PC-3 (cell line): ENCODE results near the gene UBE4B. TPM values are rescaled to one million over a fixed set of nuclear protein-coding genes. Genes with fewer than 3 reads are reported as not detected.

ENCODE experiments used
- ATAC-seq: fragments of 200-7000 bp; cut with Tn5 transposase; 2 replicates; pipeline ENCODE4 v1.9.1; 2020; ENCODE audit warnings: mild to moderate bottlenecking, moderate library complexity
- Bru-seq: library from RNA; stranded (reverse); fragments of 400-500 nt; gene quantifications from one replicate; lab custom pipeline; 2021; lab: Mats Ljungman, UMichigan
- BruChase-seq, 2 experiments: library from RNA; stranded (reverse); fragments of 400-500 nt; gene quantifications; one replicate each; lab custom pipeline; 2021; lab: Mats Ljungman, UMichigan
- BruUV-seq: library from RNA; stranded (reverse); fragments of 400-500 nt; replicated peaks from 2 replicates; lab custom pipeline; 2021; lab: Mats Ljungman, UMichigan
- CTCF ChIA-PET: fragments of 300-600 bp; sonication (Branson Sonifier 250); formaldehyde crosslinking; loops from one replicate; lab custom pipeline; 2022; ENCODE audit warnings: antibody characterized with exemption; lab: Charles Lee
- POLR2A ChIA-PET: fragments of 300-600 bp; sonication (Branson Sonifier 250); formaldehyde crosslinking; loops from one replicate; lab custom pipeline; 2022; ENCODE audit warnings: antibody characterized with exemption; ENCODE audit not compliant: unreplicated experiment; lab: Charles Lee
- DNase-seq: peaks from one replicate; pipeline ENCODE4 v3.0.0-alpha.2; 2015
- H2AFZ ChIP-seq: fragments of 300-600 bp; sonication (generic); 2 replicates; pipeline ENCODE4 v1.6.0; 2016; ENCODE audit warnings: antibody characterized with exemption, low read length
- H3F3A ChIP-seq: fragments of 300-600 bp; sonication (generic); one replicate; pipeline ENCODE4 v1.6.0; 2017; ENCODE audit warnings: antibody characterized with exemption, low read length, control low read depth, mild to moderate bottlenecking; ENCODE audit not compliant: unreplicated experiment
- H3K27ac ChIP-seq: fragments of 300-600 bp; sonication (generic); 2 replicates; pipeline ENCODE4 v1.5.1; 2016; ENCODE audit warnings: mild to moderate bottlenecking, low read length
- H3K27me3 ChIP-seq: fragments of 300-600 bp; sonication (generic); 2 replicates; pipeline ENCODE4 v1.6.1; 2016; ENCODE audit warnings: low read length, mixed read lengths
- H3K36me3 ChIP-seq: fragments of 300-600 bp; sonication (generic); 2 replicates; pipeline ENCODE4 v1.6.1; 2016; ENCODE audit warnings: low read depth, mixed run types, low read length, mixed read lengths
- H3K4me1 ChIP-seq: fragments of 300-600 bp; sonication (generic); 2 replicates; pipeline ENCODE4 v1.5.1; 2016; ENCODE audit warnings: low read length; ENCODE audit not compliant: insufficient read depth
- H3K4me2 ChIP-seq: fragments of 300-600 bp; sonication (generic); 2 replicates; pipeline ENCODE4 v1.6.0; 2016; ENCODE audit warnings: low read length
- H3K4me3 ChIP-seq: fragments of 300-600 bp; sonication (generic); 2 replicates; pipeline ENCODE4 v1.5.1; 2016; ENCODE audit warnings: mild to moderate bottlenecking, low read length, mixed read lengths
- H3K79me2 ChIP-seq: fragments of 300-600 bp; sonication (generic); 2 replicates; pipeline ENCODE4 v1.6.1; 2017; ENCODE audit warnings: low read length, mixed read lengths
- H3K9ac ChIP-seq: fragments of 300-600 bp; sonication (generic); 2 replicates; pipeline ENCODE4 v1.6.0; 2016; ENCODE audit warnings: mild to moderate bottlenecking, low read length
- H3K9me2 ChIP-seq: fragments of 300-600 bp; sonication (generic); replicated peaks from 2 replicates; pipeline ENCODE4 v1.6.1; 2016; ENCODE audit warnings: mixed run types, low read length, mixed read lengths
- H3K9me3 ChIP-seq: fragments of 300-600 bp; sonication (generic); 2 replicates; pipeline ENCODE4 v1.6.1; 2016; ENCODE audit warnings: low read length, mixed read lengths
- H4K20me1 ChIP-seq: fragments of 300-600 bp; sonication (generic); 2 replicates; pipeline ENCODE4 v1.6.1; 2016; ENCODE audit warnings: low read length, mixed read lengths
- CTCF ChIP-seq: fragments of 300-600 bp; sonication (generic); conservative IDR thresholded peaks from 2 replicates; pipeline ENCODE4 v1.5.1; 2017; ENCODE audit warnings: antibody characterized with exemption, low read depth, mild to moderate bottlenecking, low read length
- EZH2 ChIP-seq: fragments of 300-600 bp; sonication (generic); IDR thresholded peaks from one replicate; pipeline ENCODE4 v1.6.1; 2017; ENCODE audit warnings: antibody characterized with exemption, mild to moderate bottlenecking, low read length; ENCODE audit not compliant: unreplicated experiment
- EZH2phosphoT487 ChIP-seq: fragments of 300-600 bp; sonication (generic); IDR thresholded peaks from 2 replicates; pipeline ENCODE4 v1.6.1; 2018; ENCODE audit warnings: mild to moderate bottlenecking, antibody characterized with exemption, low read length, borderline replicate concordance
- intact Hi-C: fragments of 100-400 bp; cut with micrococcal nuclease; formaldehyde crosslinking; loops from 2 replicates; pipeline ENCODE4 v1.9.0; 2023
- long read RNA-seq: library from polyadenylated mRNA; unstranded; transcript quantifications from one replicate; pipeline ENCODE4 v2.0.0, GENCODE V29; 2021; ENCODE audit not compliant: unreplicated experiment
- total RNA-seq: library from RNA; depleted of rRNA; stranded (reverse); fragments of >200 nt; gene quantifications from 2 replicates; pipeline ENCODE4 v1.2.3, GENCODE V29; 2014; rRNA removed

Gene UBE4B
- total RNA-seq (37.9 and 42.1 TPM in 2 replicates), Bru-seq, nascent RNA (percentile 77 among the genes with signal in this experiment), BruChase-seq, experiment 1, labeled RNA remaining after a 6-hour chase (percentile 78 among the genes with signal in this experiment), BruChase-seq, experiment 2, labeled RNA remaining after a 2-hour chase (percentile 76 among the genes with signal in this experiment)
- long read RNA-seq, full-length matches to known transcripts, result 4 of 48 reads
- long read RNA-seq, partial matches to known transcripts, result 33 of 48 reads
- long read RNA-seq, other reads (novel, unspliced or antisense), result 11 of 48 reads

DNA sequence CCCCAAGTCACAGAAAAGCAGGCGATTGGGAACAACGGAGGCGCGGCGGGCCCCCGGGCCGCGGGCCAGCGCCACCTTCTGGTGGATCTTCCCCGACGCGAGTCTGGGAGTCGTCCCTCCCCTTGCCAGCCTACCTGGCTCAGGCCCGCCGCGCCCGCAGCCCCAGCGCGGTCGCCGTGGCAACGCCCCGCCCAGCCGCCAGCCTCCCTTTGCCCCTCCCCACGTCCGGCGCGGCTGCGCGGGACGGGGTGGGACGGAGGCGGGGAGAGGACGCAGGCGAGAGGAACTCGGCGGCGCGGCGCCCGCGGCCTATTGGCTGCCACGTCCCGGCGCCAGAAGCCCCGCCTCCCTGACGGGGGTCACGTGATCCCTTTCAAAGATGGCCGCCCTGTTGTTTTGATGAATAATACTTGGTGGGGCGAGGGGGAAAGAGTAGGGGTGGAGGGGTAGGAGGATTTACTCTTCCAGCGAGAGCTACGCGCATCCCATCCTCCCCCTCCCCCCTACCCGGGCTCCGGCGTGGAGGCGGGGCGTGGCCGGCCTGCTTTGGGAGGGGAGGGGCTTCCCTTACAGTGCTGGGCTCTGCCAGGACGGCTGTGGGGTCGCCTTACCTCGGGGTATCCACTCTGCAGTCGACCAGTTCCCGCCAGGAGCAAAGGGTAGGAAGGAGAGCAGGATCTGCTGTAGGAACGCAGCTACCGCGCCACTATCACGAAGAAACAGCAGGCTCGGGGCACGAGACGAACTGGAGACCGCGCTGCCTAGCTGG lies at the start of gene UBE4B:
UBE4B (plus strand) TSS at position 369 of the 769 bp plus-strand sequence. CDS start 713 bp downstream, outside the sequence.
- ChIA-PET CTCF (interaction anchor here (0.5 to 0.6 kb wide), 2 partner anchors 83 to 164 kb away, joined by 3 to 5 read pairs; no protein-coding TSS in a partner anchor), POLR2A (interaction anchor here (0.8 kb wide), 1 partner anchor 161 kb away, joined by 3 read pairs; no protein-coding TSS in a partner anchor)

GRCh38 chr1:9984253-9984652 lies 48.5 kb upstream of the UBE4B start:
- Histone ChIP-seq H3K9ac (no peak overlapping the region), H2AFZ (no peak overlapping the region), H4K20me1 (no peaks in the 10 kb centered on the region), H3K27me3 (no peaks in the 10 kb centered on the region), H3K79me2 (no peaks in the 10 kb centered on the region), H3K36me3 (no peaks in the 10 kb centered on the region), H3K9me2 (no peaks in the 10 kb centered on the region), H3K4me2 (no peak overlapping the region), H3K4me3 (no peak overlapping the region), H3F3A (no peaks in the 10 kb centered on the region), H3K9me3 (no peaks in the 10 kb centered on the region), H3K4me1 (no peaks in the 10 kb centered on the region), H3K27ac (no peak overlapping the region)
- no TSS peak for BruUV-seq
- DNase-seq (no peak), ATAC-seq (no peak)
- ChIA-PET CTCF (no interaction called here), POLR2A (no interaction called here)
- TF ChIP-seq EZH2, result no peak
- no peak for TF ChIP-seq EZH2phosphoT487
- no peak for TF ChIP-seq CTCF
- intact Hi-C loops, result no loop called here

More for the DNA sequence above, at the start of gene UBE4B:
- Histone ChIP-seq H3K4me2 (peak within 1 kb of the TSS; percentile 98), H2AFZ (peak within 1 kb of the TSS; percentile 99), H3K4me3 (peak within 1 kb of the TSS; percentile 81), H4K20me1 (no peaks in the 10 kb centered on the region), H3F3A (no peaks in the 10 kb centered on the region), H3K4me1 (peaks cover 13% of the 10 kb centered on the region), H3K9ac (peak within 1 kb of the TSS; percentile 81), H3K79me2 (peaks cover 46% of the 10 kb centered on the region), H3K27ac (peak within 1 kb of the TSS; percentile 84), H3K27me3 (no peaks in the 10 kb centered on the region), H3K36me3 (peaks cover 2% of the 10 kb centered on the region; the same call in 1 of the 2 replicates), H3K9me2 (no peaks in the 10 kb centered on the region), H3K9me3 (no peaks in the 10 kb centered on the region)
- peak; percentile 89 for ATAC-seq
- TSS peak; percentile 86 for BruUV-seq
- TF ChIP-seq EZH2phosphoT487, result no peak
- no peak for TF ChIP-seq EZH2
- TF ChIP-seq CTCF, result peak; percentile 83
- DNase-seq, result peak; percentile 98
- intact Hi-C loops, result loop anchor here (1.0 to 5.0 kb wide), 5 partner anchors 35 to 160 kb away; partner anchors contain the start of genes LZIC, NMNAT1 and RBP7
